ENCODE measurements around the gene GALNT17.

Gene GALNT17

DNA sequence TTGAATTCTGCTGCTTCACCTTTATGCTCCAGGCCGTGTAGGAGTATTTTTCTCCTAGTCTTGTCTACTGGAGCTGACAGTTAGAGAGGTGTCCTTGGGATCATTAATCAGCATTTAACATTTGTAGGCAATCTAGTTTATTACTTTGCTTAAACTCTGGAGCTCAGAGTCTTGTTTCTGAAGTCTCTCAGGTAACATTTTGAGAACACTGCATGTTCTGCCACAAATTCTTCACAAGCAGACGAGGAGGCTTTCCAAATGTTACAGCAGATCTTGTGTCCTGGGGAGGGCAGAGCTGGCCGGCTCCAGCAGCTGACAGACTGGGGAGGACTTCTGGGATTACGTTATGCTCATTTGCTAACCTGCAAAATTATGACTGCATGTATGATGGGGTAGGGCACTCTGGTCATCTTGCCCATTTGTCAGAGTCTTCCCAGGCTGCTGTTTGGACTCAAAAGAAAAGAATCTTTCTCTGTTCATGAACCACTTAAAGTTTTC lies 50.5 kb downstream of the GALNT17 start:
- TF ChIP-seq, protein P1, sequence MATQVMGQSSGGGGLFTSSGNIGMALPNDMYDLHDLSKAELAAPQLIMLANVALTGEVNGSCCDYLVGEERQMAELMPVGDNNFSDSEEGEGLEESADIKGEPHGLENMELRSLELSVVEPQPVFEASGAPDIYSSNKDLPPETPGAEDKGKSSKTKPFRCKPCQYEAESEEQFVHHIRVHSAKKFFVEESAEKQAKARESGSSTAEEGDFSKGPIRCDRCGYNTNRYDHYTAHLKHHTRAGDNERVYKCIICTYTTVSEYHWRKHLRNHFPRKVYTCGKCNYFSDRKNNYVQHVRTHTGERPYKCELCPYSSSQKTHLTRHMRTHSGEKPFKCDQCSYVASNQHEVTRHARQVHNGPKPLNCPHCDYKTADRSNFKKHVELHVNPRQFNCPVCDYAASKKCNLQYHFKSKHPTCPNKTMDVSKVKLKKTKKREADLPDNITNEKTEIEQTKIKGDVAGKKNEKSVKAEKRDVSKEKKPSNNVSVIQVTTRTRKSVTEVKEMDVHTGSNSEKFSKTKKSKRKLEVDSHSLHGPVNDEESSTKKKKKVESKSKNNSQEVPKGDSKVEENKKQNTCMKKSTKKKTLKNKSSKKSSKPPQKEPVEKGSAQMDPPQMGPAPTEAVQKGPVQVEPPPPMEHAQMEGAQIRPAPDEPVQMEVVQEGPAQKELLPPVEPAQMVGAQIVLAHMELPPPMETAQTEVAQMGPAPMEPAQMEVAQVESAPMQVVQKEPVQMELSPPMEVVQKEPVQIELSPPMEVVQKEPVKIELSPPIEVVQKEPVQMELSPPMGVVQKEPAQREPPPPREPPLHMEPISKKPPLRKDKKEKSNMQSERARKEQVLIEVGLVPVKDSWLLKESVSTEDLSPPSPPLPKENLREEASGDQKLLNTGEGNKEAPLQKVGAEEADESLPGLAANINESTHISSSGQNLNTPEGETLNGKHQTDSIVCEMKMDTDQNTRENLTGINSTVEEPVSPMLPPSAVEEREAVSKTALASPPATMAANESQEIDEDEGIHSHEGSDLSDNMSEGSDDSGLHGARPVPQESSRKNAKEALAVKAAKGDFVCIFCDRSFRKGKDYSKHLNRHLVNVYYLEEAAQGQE (IDR thresholded peaks at IDR 0.05; ENCODE audit: insufficient read depth in 1 of 2, low read depth in 2 of 2, low read length in 2 of 2), result no peak
- TF ChIP-seq TAF1 (IDR thresholded peaks at IDR 0.05; ENCODE audit: borderline replicate concordance, insufficient read depth, low read length), result no peak
- no peak for TF ChIP-seq SIN3A (IDR thresholded peaks at IDR 0.05; ENCODE audit: borderline replicate concordance, insufficient read depth, low read length)
- TF ChIP-seq FOXP2 (optimal IDR thresholded peaks at IDR 0.05; ENCODE audit: borderline replicate concordance, extremely low read depth, extremely low read length, insufficient read depth), result no peak
- TF ChIP-seq POLR2AphosphoS5 (IDR thresholded peaks at IDR 0.05; ENCODE audit: low read depth, low read length), result no peak

DNA sequence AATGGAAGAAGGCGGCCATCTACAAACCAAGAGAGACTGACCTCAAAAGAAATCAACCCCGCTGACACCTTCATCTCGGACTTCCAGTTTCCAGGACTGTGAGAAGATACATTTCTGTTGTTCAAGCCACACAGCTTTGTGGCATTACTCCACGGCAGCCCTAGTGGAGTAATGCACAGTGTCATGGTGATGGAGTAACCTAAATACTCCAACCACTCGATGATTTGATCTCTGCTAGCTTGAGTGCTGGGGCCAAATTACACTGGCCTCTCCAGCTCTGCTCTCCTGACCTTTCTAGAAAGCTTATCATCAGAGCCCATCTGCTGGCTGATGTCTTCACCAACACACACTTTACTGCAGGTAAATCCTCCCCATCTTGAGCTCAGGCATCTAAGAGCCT lies 52.2 kb downstream of the GALNT17 start:
- TF ChIP-seq, protein P1 (IDR thresholded peaks at IDR 0.05; ENCODE audit: insufficient read depth in 1 of 2, low read depth in 2 of 2, low read length in 2 of 2), result no peak
- no peak for TF ChIP-seq TAF1 (IDR thresholded peaks at IDR 0.05; ENCODE audit: borderline replicate concordance, insufficient read depth, low read length)
- TF ChIP-seq SIN3A (IDR thresholded peaks at IDR 0.05; ENCODE audit: borderline replicate concordance, insufficient read depth, low read length), result no peak
- TF ChIP-seq POLR2AphosphoS5 (IDR thresholded peaks at IDR 0.05; ENCODE audit: low read depth, low read length), result no peak
- no peak for TF ChIP-seq FOXP2 (optimal IDR thresholded peaks at IDR 0.05; ENCODE audit: borderline replicate concordance, extremely low read depth, extremely low read length, insufficient read depth)

DNA sequence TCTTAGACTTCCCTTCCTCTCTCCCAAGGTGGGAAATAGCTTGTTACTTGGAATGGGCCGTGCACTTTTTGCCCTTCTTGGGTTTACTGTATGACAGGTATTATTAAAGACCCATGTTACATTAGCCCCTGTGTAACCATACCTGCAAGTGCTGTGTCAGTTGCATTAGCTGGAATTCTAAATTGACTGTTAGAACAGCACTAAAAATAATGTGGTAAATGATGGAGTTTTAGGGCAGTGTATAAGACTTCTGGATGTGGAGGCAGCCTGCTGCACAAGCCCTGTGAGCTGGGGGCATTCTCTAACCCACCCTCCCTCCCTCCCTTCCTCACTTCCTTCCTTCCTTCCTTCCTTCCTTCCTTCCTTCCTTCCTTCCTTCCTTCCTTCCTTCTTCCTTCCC lies 52.7 kb downstream of the GALNT17 start:
- TF ChIP-seq SIN3A (IDR thresholded peaks at IDR 0.05; ENCODE audit: borderline replicate concordance, insufficient read depth, low read length) (no peak), FOXP2 (optimal IDR thresholded peaks at IDR 0.05; ENCODE audit: borderline replicate concordance, extremely low read depth, extremely low read length, insufficient read depth) (no peak), POLR2AphosphoS5 (IDR thresholded peaks at IDR 0.05; ENCODE audit: low read depth, low read length) (no peak), TAF1 (IDR thresholded peaks at IDR 0.05; ENCODE audit: borderline replicate concordance, insufficient read depth, low read length) (no peak)
- TF ChIP-seq, protein P1 (IDR thresholded peaks at IDR 0.05; ENCODE audit: insufficient read depth in 1 of 2, low read depth in 2 of 2, low read length in 2 of 2), result no peak

DNA sequence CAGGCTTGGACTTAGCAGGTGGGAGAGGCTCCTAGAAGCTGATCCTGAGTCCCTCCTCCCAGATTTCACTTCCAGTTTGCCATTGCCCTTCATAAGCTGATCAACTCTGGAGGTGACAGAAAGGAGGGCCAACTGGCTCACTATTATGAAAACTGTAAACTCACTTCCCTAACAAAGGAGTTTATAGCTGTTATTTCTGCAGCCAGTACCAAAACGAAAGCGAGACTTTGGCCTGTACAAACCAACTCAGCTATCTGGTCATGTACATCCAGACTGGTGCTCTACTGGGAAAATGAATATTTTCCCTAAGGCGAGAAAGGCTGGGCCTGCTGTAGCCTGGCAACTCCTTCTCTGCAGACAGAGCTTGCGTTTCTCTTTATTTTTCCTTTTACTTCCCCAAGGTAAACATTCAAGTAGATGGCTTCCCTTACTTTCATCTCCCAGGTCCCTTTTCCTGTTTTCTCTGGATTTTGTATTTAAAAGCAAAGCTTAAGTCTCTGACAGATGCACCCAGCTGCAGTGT lies 54.7 kb downstream of the GALNT17 start:
- TF ChIP-seq SIN3A (IDR thresholded peaks at IDR 0.05; ENCODE audit: borderline replicate concordance, insufficient read depth, low read length) (no peak), TAF1 (IDR thresholded peaks at IDR 0.05; ENCODE audit: borderline replicate concordance, insufficient read depth, low read length) (no peak)
- TF ChIP-seq, protein P1 (IDR thresholded peaks at IDR 0.05; ENCODE audit: insufficient read depth in 1 of 2, low read depth in 2 of 2, low read length in 2 of 2), result no peak

DNA sequence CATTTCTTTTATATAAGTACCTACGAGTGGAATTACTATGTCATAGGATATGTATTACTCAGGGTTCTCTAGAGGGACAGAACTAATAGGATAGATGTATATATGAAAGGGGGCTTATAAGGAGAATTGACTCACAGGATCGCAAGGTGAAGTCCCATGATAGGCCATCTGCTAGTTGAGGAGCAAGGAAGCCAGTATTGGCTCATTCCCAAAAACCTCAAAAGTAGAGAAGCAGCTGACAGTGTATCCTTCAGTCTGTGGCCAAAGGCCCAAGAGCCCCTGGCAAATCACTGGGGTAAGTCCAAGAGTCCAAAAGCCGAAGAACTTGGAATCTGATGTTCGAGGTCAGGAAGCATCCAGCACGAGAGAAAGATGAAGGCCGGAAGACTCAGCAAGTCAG lies 59.8 kb downstream of the GALNT17 start:
- TF ChIP-seq FOXP2 (optimal IDR thresholded peaks at IDR 0.05; ENCODE audit: borderline replicate concordance, extremely low read depth, extremely low read length, insufficient read depth) (no peak), POLR2AphosphoS5 (IDR thresholded peaks at IDR 0.05; ENCODE audit: low read depth, low read length) (no peak), SIN3A (IDR thresholded peaks at IDR 0.05; ENCODE audit: borderline replicate concordance, insufficient read depth, low read length) (no peak), TAF1 (IDR thresholded peaks at IDR 0.05; ENCODE audit: borderline replicate concordance, insufficient read depth, low read length) (no peak)
- TF ChIP-seq, protein P1 (IDR thresholded peaks at IDR 0.05; ENCODE audit: insufficient read depth in 1 of 2, low read depth in 2 of 2, low read length in 2 of 2), result no peak
